GM12874 (cell line): ENCODE measurements around the gene GBF1.
A peak's percentile ranks its signal among the peaks of the same experiment; 100 is the strongest.

Source experiments
- TF ChIP-seq, protein P1 (sequence below): IDR thresholded peaks from 2 replicates; pipeline ENCODE4 v1.5.1; 2011; ENCODE audit warnings: low read depth, mild to moderate bottlenecking, control low read depth, low read length, moderate library complexity; ENCODE audit not compliant: insufficient read depth

Gene GBF1

DNA sequence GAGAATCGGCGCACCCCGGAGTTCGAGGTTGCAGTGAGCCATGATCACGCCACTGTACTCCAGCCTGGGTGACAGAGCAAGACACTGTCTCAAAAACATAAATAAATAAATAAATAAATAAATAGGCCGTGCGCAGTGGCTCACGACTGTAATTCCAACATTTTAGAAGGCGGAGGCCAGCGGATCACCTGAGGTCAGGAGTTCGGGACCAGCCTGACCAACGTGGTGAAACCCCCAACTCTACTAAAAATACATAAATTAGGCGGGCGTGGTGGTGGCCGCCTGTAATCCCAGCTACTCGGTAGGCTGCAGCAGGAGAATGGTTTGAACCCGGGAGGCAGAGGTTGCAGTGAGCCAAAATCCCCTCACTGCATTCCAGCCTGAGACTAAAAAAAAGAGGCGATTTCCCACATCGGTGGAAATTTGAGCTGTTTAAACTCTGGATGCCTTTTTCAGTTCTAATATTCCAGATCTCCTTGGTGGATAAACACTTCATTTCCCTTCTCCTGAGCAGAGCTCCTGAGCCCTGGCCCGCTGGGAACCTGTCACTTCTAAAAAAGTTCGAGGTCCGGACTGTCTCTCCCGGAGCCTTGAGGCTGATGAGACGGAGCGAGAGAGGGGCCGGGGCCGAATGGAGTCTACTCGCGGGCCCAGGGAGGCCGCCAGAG is 148.2 kb downstream of the GBF1 start:
- TF ChIP-seq, protein P1, sequence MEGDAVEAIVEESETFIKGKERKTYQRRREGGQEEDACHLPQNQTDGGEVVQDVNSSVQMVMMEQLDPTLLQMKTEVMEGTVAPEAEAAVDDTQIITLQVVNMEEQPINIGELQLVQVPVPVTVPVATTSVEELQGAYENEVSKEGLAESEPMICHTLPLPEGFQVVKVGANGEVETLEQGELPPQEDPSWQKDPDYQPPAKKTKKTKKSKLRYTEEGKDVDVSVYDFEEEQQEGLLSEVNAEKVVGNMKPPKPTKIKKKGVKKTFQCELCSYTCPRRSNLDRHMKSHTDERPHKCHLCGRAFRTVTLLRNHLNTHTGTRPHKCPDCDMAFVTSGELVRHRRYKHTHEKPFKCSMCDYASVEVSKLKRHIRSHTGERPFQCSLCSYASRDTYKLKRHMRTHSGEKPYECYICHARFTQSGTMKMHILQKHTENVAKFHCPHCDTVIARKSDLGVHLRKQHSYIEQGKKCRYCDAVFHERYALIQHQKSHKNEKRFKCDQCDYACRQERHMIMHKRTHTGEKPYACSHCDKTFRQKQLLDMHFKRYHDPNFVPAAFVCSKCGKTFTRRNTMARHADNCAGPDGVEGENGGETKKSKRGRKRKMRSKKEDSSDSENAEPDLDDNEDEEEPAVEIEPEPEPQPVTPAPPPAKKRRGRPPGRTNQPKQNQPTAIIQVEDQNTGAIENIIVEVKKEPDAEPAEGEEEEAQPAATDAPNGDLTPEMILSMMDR = no peak; the same call in 1 of the 2 replicates

DNA sequence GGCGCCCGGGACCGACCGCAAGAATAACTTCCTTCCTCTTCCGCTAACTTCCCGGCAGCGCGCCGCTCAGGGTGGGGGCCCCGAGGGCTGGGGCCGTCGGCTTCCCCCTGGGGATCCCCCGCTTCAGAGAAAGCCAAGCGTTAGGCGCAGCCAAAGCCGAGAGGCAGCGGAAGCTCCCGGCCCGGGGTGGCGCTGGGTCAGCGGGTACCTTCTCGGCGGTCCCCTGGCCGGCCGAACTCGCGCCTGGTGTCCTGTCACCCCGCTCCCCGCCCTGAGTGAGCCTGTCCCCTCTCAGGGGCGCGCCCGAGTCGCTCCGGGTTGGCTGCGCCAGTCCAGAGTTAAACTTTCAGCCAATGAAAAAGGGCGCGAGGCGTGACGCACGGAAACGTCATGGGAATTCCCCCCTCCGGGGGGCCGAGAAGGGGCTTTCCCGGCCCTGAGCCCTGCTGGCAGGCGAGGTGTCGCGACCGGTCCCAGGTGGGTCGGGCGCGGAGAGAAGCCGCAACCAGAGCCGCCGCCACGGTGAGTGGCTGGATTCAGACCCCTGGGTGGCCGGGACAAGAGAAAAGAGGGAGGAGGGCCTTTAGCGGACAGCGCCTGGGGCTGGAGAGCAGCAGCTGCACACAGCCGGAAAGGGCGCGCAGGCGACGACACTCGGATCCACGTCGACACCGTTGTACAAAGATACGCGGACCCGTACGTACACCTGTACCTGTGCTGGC is 148.9 kb downstream of the GBF1 start:
- TF ChIP-seq, protein P1 = peak; percentile 88; the same call in 1 of the 2 replicates

DNA sequence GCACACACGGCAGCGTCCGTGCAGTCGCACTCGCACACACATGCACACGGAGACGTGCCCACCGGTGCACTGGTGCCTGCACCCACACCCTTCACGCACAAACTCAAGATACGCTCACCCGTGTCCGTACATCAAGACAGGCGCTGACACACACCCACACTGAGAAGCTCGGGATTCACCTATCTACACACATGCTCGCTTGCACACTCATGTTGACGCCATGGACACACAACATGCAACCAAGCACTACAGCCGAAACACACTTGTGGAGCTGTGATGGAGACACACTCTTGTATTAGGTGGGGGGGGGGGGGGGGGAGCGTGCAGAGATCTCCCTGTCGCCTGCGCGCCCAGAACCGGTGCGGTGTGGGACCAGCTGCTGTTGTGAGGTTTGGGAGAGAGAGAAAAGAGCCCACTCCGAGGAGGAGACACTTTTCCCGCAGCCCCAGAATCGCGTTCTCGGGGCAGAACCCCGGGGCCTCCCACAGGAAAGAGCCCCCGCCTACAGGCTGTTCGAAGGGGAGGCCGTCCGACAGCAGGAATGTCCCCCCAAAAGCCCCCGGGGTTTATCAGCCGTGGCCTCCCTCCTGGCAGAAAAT is 149.6 kb downstream of the GBF1 start:
- TF ChIP-seq, protein P1 = no peak

DNA sequence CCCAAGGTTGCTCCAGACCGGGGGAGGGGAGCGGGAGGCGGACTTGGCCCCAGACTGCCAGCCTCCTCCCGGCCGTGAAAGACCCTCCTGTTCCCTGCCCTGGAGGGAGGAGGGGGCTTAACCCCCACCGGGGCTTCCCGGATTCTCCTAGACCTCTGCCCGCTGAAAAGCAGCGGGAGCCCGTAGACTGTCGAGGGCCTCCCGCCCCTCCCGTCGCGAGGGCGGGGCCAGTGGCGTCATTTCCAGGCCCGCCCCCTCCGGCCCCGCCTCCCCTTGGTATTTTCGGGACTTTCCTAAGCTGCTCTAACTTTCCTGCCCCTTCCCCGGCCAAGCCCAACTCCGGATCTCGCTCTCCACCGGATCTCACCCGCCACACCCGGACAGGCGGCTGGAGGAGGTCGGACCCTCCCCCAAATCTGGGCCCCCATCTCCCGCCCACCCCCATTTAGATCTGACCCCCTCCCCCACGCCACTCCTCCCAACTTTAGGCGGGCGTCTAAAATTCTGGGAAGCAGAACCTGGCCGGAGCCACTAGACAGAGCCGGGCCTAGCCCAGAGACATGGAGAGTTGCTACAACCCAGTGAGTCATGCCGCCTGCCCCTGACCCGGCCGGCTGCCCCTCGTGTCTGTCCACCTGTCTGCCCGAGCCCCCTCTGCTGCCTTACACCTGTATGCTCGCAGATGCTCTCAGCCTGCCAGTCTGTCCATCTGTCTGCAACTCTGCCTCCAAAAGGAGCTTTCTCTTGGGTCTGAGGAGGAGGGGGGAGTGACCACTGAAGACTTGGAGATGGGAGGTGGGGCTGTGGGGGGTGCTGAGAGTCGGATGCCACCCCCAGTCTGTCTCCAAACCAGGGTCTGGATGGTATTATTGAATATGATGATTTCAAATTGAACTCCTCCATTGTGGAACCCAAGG is 150.3 kb downstream of the GBF1 start, which contains the start of gene NFKB2:
Gene NFKB2, plus strand, starts transcription at position 306 of the 917 bp plus-strand sequence. Its CDS starts 255 bp downstream, at position 561.
- TF ChIP-seq, protein P1 = no peak

DNA sequence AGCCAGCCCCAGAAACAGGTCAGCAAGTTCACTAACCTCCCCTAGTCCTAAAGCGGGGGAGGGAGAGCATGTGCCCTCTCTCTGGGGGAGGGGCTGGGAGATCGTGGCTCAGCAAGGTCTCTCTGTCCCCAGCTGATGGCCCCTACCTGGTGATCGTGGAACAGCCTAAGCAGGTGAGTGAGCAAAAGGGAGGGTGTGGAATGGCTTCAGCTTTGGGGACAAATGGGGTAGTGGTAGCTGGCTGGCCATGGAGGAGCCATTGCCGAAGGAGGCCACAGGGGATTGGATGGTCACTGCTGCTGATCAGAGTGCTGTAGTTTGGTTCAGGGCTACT is 151.0 kb downstream of the GBF1 start:
- TF ChIP-seq, protein P1 = no peak

DNA sequence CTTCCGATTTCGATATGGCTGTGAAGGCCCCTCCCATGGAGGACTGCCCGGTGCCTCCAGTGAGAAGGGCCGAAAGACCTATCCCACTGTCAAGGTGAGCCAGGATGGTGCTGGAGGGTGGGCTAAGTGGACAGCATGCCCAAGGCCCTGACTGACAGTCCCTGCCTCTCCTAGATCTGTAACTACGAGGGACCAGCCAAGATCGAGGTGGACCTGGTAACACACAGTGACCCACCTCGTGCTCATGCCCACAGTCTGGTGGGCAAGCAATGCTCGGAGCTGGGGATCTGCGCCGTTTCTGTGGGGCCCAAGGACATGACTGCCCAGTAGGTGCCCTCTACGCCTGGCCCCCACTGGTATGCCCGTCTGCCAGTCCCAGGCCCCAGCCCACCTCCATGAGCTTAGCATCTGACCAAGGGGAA is 151.4 kb downstream of the GBF1 start:
- TF ChIP-seq, protein P1 = no peak
